ENCODE results near the gene FSTL4. TPM values are rescaled to one million over a fixed set of nuclear protein-coding genes. Genes with fewer than 3 reads are reported as not detected.

FSTL4 gene
- total and polyA plus RNA-seq, 8 donors, result 0.11 to 2.9 (median 0.22) TPM

- Histone ChIP-seq H3K4me3 (no peak overlapping the region), H3K4me1 (no peaks in the 10 kb centered on the region), H3K9me3 (no peaks in the 10 kb centered on the region), H3K36me3 (no peaks in the 10 kb centered on the region), H3K27me3 (peaks cover 0 to 3% of the 10 kb centered on the region in 2 donors), H3K27ac (no peak overlapping the region)
- ATAC-seq (no peak), DNase-seq (no peak)
- intact Hi-C loops (cut with DNase I), result no loop called here
- TF ChIP-seq, protein P1, sequence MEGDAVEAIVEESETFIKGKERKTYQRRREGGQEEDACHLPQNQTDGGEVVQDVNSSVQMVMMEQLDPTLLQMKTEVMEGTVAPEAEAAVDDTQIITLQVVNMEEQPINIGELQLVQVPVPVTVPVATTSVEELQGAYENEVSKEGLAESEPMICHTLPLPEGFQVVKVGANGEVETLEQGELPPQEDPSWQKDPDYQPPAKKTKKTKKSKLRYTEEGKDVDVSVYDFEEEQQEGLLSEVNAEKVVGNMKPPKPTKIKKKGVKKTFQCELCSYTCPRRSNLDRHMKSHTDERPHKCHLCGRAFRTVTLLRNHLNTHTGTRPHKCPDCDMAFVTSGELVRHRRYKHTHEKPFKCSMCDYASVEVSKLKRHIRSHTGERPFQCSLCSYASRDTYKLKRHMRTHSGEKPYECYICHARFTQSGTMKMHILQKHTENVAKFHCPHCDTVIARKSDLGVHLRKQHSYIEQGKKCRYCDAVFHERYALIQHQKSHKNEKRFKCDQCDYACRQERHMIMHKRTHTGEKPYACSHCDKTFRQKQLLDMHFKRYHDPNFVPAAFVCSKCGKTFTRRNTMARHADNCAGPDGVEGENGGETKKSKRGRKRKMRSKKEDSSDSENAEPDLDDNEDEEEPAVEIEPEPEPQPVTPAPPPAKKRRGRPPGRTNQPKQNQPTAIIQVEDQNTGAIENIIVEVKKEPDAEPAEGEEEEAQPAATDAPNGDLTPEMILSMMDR (IDR thresholded peaks at IDR 0.05), result no peak
Measured at GRCh38 chr5:133439859-133440258, 172.5 kb downstream of the FSTL4 start.

DNA sequence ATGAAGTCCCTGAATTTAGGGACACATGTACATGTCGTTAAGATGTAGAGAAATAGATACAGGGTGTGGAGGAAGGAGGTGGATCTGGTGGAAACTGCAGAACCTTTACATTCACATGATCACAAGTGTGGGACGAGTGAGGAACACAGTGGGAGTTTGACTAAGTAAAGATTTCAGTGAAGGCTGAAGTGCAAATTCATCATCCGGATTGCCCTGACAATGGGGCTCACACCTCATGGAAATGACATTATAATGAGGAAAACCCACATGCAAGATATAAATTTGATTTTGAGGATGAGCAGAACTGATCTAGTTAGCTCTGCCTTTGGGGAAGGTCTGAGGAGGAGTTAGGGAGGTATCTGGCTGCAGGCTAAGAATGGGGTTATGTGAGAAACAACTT, 173.9 kb downstream of the FSTL4 start:
- intact Hi-C loops (cut with DNase I), result no loop called here
- TF ChIP-seq, protein P1 (IDR thresholded peaks at IDR 0.05), result no peak

GRCh38 chr5:133434336-133434735, 178.0 kb downstream of the FSTL4 start:
- TF ChIP-seq, protein P1 (IDR thresholded peaks at IDR 0.05), result no peak
- no peaks in the 10 kb centered on the region for H3K9me3 ChIP-seq
- no peak overlapping the region for H3K27ac ChIP-seq
- no peak overlapping the region for H3K4me3 ChIP-seq
- no peaks in the 10 kb centered on the region for H3K36me3 ChIP-seq
- DNase-seq (no peak), ATAC-seq (no peak)
- peaks cover 0 to 3% of the 10 kb centered on the region in 2 donors for H3K27me3 ChIP-seq
- no peaks in the 10 kb centered on the region for H3K4me1 ChIP-seq
- intact Hi-C loops (cut with DNase I), result no loop called here

More for the DNA sequence above, 173.9 kb downstream of the FSTL4 start:
- DNase-seq (no peak), ATAC-seq (no peak)
- no peaks in the 10 kb centered on the region for H3K36me3 ChIP-seq
- H3K9me3 ChIP-seq, result no peaks in the 10 kb centered on the region
- no peak overlapping the region for H3K4me3 ChIP-seq
- H3K27ac ChIP-seq, result no peak overlapping the region
- peaks cover 0 to 3% of the 10 kb centered on the region in 2 donors for H3K27me3 ChIP-seq
- H3K4me1 ChIP-seq, result no peaks in the 10 kb centered on the region

- H3K36me3 ChIP-seq, result no peaks in the 10 kb centered on the region
- TF ChIP-seq, protein P1 (IDR thresholded peaks at IDR 0.05), result no peak
- DNase-seq, result no peak
- no peak overlapping the region for H3K27ac ChIP-seq
- H3K4me3 ChIP-seq, result no peak overlapping the region
- H3K9me3 ChIP-seq, result no peaks in the 10 kb centered on the region
- ATAC-seq, result no peak
- intact Hi-C loops (cut with DNase I), result no loop called here
- H3K4me1 ChIP-seq, result no peaks in the 10 kb centered on the region
- peaks cover 0 to 3% of the 10 kb centered on the region in 2 donors for H3K27me3 ChIP-seq
Measured at GRCh38 chr5:133433641-133434040, 178.7 kb downstream of the FSTL4 start.

DNA sequence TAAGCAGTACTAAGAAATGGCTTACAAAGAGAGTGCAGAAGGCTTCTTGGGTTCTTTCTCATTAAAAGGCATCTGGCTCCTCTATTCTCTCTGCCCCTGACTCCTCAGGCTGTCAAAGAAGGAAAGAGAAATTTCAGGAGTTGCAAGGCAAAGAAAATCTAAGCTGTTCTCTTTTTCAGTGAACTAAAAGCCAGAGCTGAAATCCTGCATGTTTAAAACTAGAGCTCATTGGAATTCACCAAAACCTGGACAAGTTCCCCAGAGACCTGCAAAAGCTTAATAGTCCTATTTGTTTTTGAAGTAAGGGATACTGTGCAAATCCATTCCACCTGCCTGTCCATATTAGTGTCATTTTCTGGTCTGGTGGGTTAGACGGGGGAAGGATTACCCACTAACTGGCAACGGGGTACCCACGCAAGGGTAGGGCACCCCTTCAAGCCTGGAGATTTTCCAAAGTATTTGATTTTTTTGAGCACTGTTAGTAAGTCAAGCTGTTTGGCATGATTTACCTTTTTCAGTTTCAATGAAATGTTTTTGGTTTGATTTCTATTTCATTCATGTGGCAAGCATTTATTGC, 179.3 kb downstream of the FSTL4 start:
- DNase-seq (no peak), ATAC-seq (no peak)
- intact Hi-C loops (cut with DNase I), result no loop called here
- TF ChIP-seq, protein P1 (IDR thresholded peaks at IDR 0.05), result no peak
- Histone ChIP-seq H3K9me3 (no peaks in the 10 kb centered on the region), H3K4me3 (no peak overlapping the region), H3K27me3 (peaks cover 0 to 3% of the 10 kb centered on the region in 2 donors), H3K4me1 (no peaks in the 10 kb centered on the region), H3K27ac (no peak overlapping the region), H3K36me3 (no peaks in the 10 kb centered on the region)
